ENCODE measurements around the gene MOSMO. TPM values are rescaled to one million over a fixed set of nuclear protein-coding genes. Genes with fewer than 3 reads are reported as not detected.

The MOSMO gene
- total and polyA plus RNA-seq, 2 of the 4 experiments (the other 2 are of a cell fraction) = 10.5 to 16.0 TPM

GRCh38 chr16:21985524-21985923 lies 22.4 kb upstream of the MOSMO start:
- no peaks in the 10 kb centered on the region for H3K4me1 ChIP-seq (ENCODE audit: control insufficient read depth, insufficient read depth, low read length)
- H3K27me3 ChIP-seq (ENCODE audit: control insufficient read depth, insufficient read depth, low read length) = no peaks in the 10 kb centered on the region
- H3K9me1 ChIP-seq (ENCODE audit: insufficient read depth, low read length) = no peaks in the 10 kb centered on the region
- H3K4me3 ChIP-seq (ENCODE audit: insufficient read depth, low read depth, low read length) = no peak overlapping the region
- H2BK15ac ChIP-seq (ENCODE audit: low read depth, low read length) = no peak overlapping the region
- H3K9ac ChIP-seq (ENCODE audit: low read depth, low read length) = no peak overlapping the region
- H2BK20ac ChIP-seq (ENCODE audit: low read depth, low read length) = no peak overlapping the region
- no peak overlapping the region for H2BK5ac ChIP-seq (ENCODE audit: low read depth, low read length, poor library complexity, severe bottlenecking)
- no peak overlapping the region for H4K8ac ChIP-seq (ENCODE audit: low read depth in 2 of 2, low read length in 2 of 2)
- no peak for ATAC-seq (ENCODE audit: low read depth)
- no peak overlapping the region for H4K91ac ChIP-seq (ENCODE audit: insufficient read depth, low read depth, low read length)
- H3K23ac ChIP-seq (ENCODE audit: low read depth, low read length) = no peak overlapping the region
- no peak overlapping the region for H2AK5ac ChIP-seq (ENCODE audit: low read depth, low read length)
- in situ Hi-C loops (cut with MboI; ENCODE audit: low sequenced_read_pairs) = no loop called here
- no peak overlapping the region for H2AFZ ChIP-seq (replicated peaks; ENCODE audit: low read length, poor library complexity)
- H4K5ac ChIP-seq (ENCODE audit: low read depth, low read length) = no peak overlapping the region
- H3K9me3 ChIP-seq (ENCODE audit: control insufficient read depth, insufficient read depth, low read length) = no peaks in the 10 kb centered on the region
- no peaks in the 10 kb centered on the region for H4K20me1 ChIP-seq (ENCODE audit: insufficient read depth, low read length)
- ChIA-PET CTCF (no interaction called here), POLR2A (ENCODE audit: unreplicated experiment) (no interaction called here)
- no peak overlapping the region for H3K18ac ChIP-seq (ENCODE audit: low read depth, low read length)
- intact Hi-C loops (cut with micrococcal nuclease) = loop anchor here (2.0 kb wide), 1 partner anchor 19 kb away; no protein-coding TSS in a partner anchor
- no peak overlapping the region for H3K4ac ChIP-seq (ENCODE audit: low read depth, low read length)
- peaks cover 22% of the 10 kb centered on the region for H3K36me3 ChIP-seq (ENCODE audit: control insufficient read depth, insufficient read depth, low read length)
- no peak for DNase-seq
- H3K56ac ChIP-seq (ENCODE audit: extremely low read depth, insufficient read depth, low read length) = no peak overlapping the region
- H3K4me2 ChIP-seq (ENCODE audit: low read depth, low read length) = no peak overlapping the region
- H2AK9ac ChIP-seq (replicated peaks; ENCODE audit: low read depth, low read length, poor library complexity) = no peak overlapping the region
- H3K14ac ChIP-seq (replicated peaks; ENCODE audit: low read depth, low read length) = no peak overlapping the region
- BruUV-seq (replicated peaks) = no TSS peak
- no peak overlapping the region for H2BK120ac ChIP-seq (ENCODE audit: low read depth, low read length)
- dilution Hi-C loops (cut with HindIII; ENCODE audit: low sequenced_read_pairs, unreplicated experiment) = no loop called here
- no peak overlapping the region for H3K27ac ChIP-seq (ENCODE audit: insufficient read depth, low read length)
- H3K79me1 ChIP-seq (ENCODE audit: low read depth in 1 of 2, low read length in 2 of 2) = no peaks in the 10 kb centered on the region
- TF ChIP-seq USF2 (IDR thresholded peaks at IDR 0.05; ENCODE audit: low read depth, low read length) (no peak), POLR2A (IDR thresholded peaks at IDR 0.05; ENCODE audit: low read depth, low read length) (no peak), BHLHE40 (IDR thresholded peaks at IDR 0.05; ENCODE audit: low read depth, low read length) (no peak), MAFK (IDR thresholded peaks at IDR 0.05; ENCODE audit: low read depth, low read length) (no peak), CEBPB (IDR thresholded peaks at IDR 0.05; ENCODE audit: low read depth, low read length) (no peak), RFX5 (IDR thresholded peaks at IDR 0.05; ENCODE audit: low read depth, low read length) (no peak), CHD1 (IDR thresholded peaks at IDR 0.05; ENCODE audit: low read depth, low read length) (no peak), RAD21 (IDR thresholded peaks at IDR 0.05; ENCODE audit: low read length) (no peak), MXI1 (IDR thresholded peaks at IDR 0.05; ENCODE audit: borderline replicate concordance, low read depth, low read length) (no peak), MAZ (IDR thresholded peaks at IDR 0.05; ENCODE audit: borderline replicate concordance, low read depth, low read length) (no peak), FOS (IDR thresholded peaks at IDR 0.05; ENCODE audit: low read depth, low read length) (no peak), NFE2L2 (IDR thresholded peaks at IDR 0.05; ENCODE audit: low read depth, low read length) (no peak)
- TF ChIP-seq, protein P1, sequence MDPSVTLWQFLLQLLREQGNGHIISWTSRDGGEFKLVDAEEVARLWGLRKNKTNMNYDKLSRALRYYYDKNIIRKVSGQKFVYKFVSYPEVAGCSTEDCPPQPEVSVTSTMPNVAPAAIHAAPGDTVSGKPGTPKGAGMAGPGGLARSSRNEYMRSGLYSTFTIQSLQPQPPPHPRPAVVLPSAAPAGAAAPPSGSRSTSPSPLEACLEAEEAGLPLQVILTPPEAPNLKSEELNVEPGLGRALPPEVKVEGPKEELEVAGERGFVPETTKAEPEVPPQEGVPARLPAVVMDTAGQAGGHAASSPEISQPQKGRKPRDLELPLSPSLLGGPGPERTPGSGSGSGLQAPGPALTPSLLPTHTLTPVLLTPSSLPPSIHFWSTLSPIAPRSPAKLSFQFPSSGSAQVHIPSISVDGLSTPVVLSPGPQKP (IDR thresholded peaks at IDR 0.05; ENCODE audit: borderline replicate concordance, low read depth, low read length) = no peak
